ENCODE measurements around the gene PI16. TPM values are rescaled to one million over a fixed set of nuclear protein-coding genes. Genes with fewer than 3 reads are reported as not detected.

Gene PI16
- total and polyA plus RNA-seq, 2 donors (not counting 3 experiments of a cell fraction or from before 2014, with no cell fraction given): 0.14 TPM; not detected in 1

GRCh38 chr6:36958775-36959554 is 4.4 kb downstream of the PI16 start:
- Histone ChIP-seq H3K9ac (replicated peaks; ENCODE audit: extremely low read depth, insufficient read depth, low read length) (no peak overlapping the region), H3K9me3 (replicated peaks; ENCODE audit: control insufficient read depth, insufficient read depth, low read length) (no peaks in the 10 kb centered on the region), H3K4me1 (ENCODE audit: control insufficient read depth, extremely low read depth, insufficient read depth, low read length) (peaks cover 3% of the 10 kb centered on the region), H3K4me3 (replicated peaks in 1 of 3; ENCODE audit: insufficient read depth in 1 of 3, low read depth in 1 of 3, low read length in 3 of 3) (no peak overlapping the region), H2AFZ (ENCODE audit: low read depth, low read length) (no peak overlapping the region), H3K4me2 (ENCODE audit: insufficient read depth, low read length) (no peak overlapping the region), H3K27me3 (ENCODE audit: control insufficient read depth in 2 of 2, insufficient read depth in 2 of 2, low read length in 2 of 2) (no peaks in the 10 kb centered on the region), H3K36me3 (ENCODE audit: control insufficient read depth in 2 of 2, extremely low read depth in 1 of 2, insufficient read depth in 2 of 2, low read length in 2 of 2) (no peaks in the 10 kb centered on the region), H3K9me1 (replicated peaks; ENCODE audit: control insufficient read depth, extremely low read depth, insufficient read depth, low read length) (no peaks in the 10 kb centered on the region), H3K79me2 (ENCODE audit: control insufficient read depth, insufficient read depth, low read length) (no peaks in the 10 kb centered on the region), H3K27ac (ENCODE audit: insufficient read depth, low read depth, low read length) (no peak overlapping the region), H4K20me1 (replicated peaks; ENCODE audit: control insufficient read depth, extremely low read depth, insufficient read depth, low read length) (no peaks in the 10 kb centered on the region)
- ChIA-PET POLR2A (no interaction called here), CTCF (no interaction called here)
- intact Hi-C loops (cut with micrococcal nuclease): no loop called here
- dilution Hi-C loops (cut with MboI; ENCODE audit: extremely low pct_ligation_motif_present, low sequenced_read_pairs): no loop called here
- DNase-seq (ENCODE audit: low read depth, low spot score): no peak
- TF ChIP-seq FOS (IDR thresholded peaks at IDR 0.05; ENCODE audit: borderline replicate concordance, insufficient read depth, low read length) (no peak), MAX (IDR thresholded peaks at IDR 0.05; ENCODE audit: insufficient read depth, insufficient read length) (no peak), MYC (IDR thresholded peaks at IDR 0.05; ENCODE audit: low read depth, low read length) (no peak), JUN (IDR thresholded peaks at IDR 0.05; ENCODE audit: borderline replicate concordance, insufficient read depth, insufficient read length, low read depth) (no peak)
- BruUV-seq (replicated peaks): no TSS peak
- FAIRE-seq: no peak

- no peaks in the 10 kb centered on the region for H4K20me1 ChIP-seq (replicated peaks; ENCODE audit: control insufficient read depth, extremely low read depth, insufficient read depth, low read length)
- DNase-seq (ENCODE audit: low read depth, low spot score) (no peak), FAIRE-seq (no peak)
- H3K36me3 ChIP-seq (ENCODE audit: control insufficient read depth in 2 of 2, extremely low read depth in 1 of 2, insufficient read depth in 2 of 2, low read length in 2 of 2): no peaks in the 10 kb centered on the region
- BruUV-seq (replicated peaks): no TSS peak
- peaks cover 3% of the 10 kb centered on the region for H3K4me1 ChIP-seq (ENCODE audit: control insufficient read depth, extremely low read depth, insufficient read depth, low read length)
- H3K9me1 ChIP-seq (replicated peaks; ENCODE audit: control insufficient read depth, extremely low read depth, insufficient read depth, low read length): no peaks in the 10 kb centered on the region
- intact Hi-C loops (cut with micrococcal nuclease) (no loop called here), dilution Hi-C loops (cut with MboI; ENCODE audit: extremely low pct_ligation_motif_present, low sequenced_read_pairs) (no loop called here)
- H3K27me3 ChIP-seq (ENCODE audit: control insufficient read depth in 2 of 2, insufficient read depth in 2 of 2, low read length in 2 of 2): no peaks in the 10 kb centered on the region
- no peaks in the 10 kb centered on the region for H3K9me3 ChIP-seq (replicated peaks; ENCODE audit: control insufficient read depth, insufficient read depth, low read length)
- no peak overlapping the region for H3K4me3 ChIP-seq (replicated peaks in 1 of 3; ENCODE audit: insufficient read depth in 1 of 3, low read depth in 1 of 3, low read length in 3 of 3)
- ChIA-PET POLR2A (interaction anchor here (0.7 kb wide), 1 partner anchor 25 kb away, joined by 3 read pairs; no protein-coding TSS in a partner anchor), CTCF (interaction anchor here (2.8 kb wide), 1 partner anchor 58 kb away, joined by 8 read pairs; no protein-coding TSS in a partner anchor)
- no peaks in the 10 kb centered on the region for H3K79me2 ChIP-seq (ENCODE audit: control insufficient read depth, insufficient read depth, low read length)
- TF ChIP-seq JUN (IDR thresholded peaks at IDR 0.05; ENCODE audit: borderline replicate concordance, insufficient read depth, insufficient read length, low read depth) (no peak), POLR2AphosphoS5 (IDR thresholded peaks at IDR 0.05; ENCODE audit: insufficient read depth, low read depth, low read length) (no peak), EZH2 (IDR thresholded peaks at IDR 0.05; ENCODE audit: borderline replicate concordance, low read depth, low read length, severe bottlenecking) (no peak), MYC (IDR thresholded peaks at IDR 0.05; ENCODE audit: low read depth, low read length) (no peak), FOS (IDR thresholded peaks at IDR 0.05; ENCODE audit: borderline replicate concordance, insufficient read depth, low read length) (no peak)
- H3K9ac ChIP-seq (replicated peaks; ENCODE audit: extremely low read depth, insufficient read depth, low read length): no peak overlapping the region
- H3K4me2 ChIP-seq (ENCODE audit: insufficient read depth, low read length): no peak overlapping the region
- no peak overlapping the region for H3K27ac ChIP-seq (ENCODE audit: insufficient read depth, low read depth, low read length)
- H2AFZ ChIP-seq (ENCODE audit: low read depth, low read length): no peak overlapping the region
Observed at GRCh38 chr6:36959555-36960250, 5.2 kb downstream of the PI16 start.
